ENCODE data around the gene RSPH9. TPM values are rescaled to one million over a fixed set of nuclear protein-coding genes. Genes with fewer than 3 reads are reported as not detected.
"Not testable (repeated sequence)": the region's sequence is repeated elsewhere in the genome, so short reads cannot be mapped to it uniquely, and the experiment has no call there.

Gene RSPH9
- total RNA-seq, 1 donor from 2014 or later, result 0.58 TPM

- DNase-seq (ENCODE audit: low spot score), result peak; percentile 99
Measured at GRCh38 chr6:43629104-43629504, 15.7 kb upstream of the RSPH9 start, which contains the start of gene GTPBP2. TSS of gene GTPBP2 (minus strand) at chr6:43629264. CDS start at chr6:43629162, 102 bp downstream.

- DNase-seq (ENCODE audit: low spot score), result peak; percentile 94
Measured at GRCh38 chr6:43629505-43630300, 15.1 kb upstream of the RSPH9 start.

GRCh38 chr6:43630980-43631619, 13.7 kb upstream of the RSPH9 start:
- no peak for DNase-seq (ENCODE audit: low spot score)

DNA sequence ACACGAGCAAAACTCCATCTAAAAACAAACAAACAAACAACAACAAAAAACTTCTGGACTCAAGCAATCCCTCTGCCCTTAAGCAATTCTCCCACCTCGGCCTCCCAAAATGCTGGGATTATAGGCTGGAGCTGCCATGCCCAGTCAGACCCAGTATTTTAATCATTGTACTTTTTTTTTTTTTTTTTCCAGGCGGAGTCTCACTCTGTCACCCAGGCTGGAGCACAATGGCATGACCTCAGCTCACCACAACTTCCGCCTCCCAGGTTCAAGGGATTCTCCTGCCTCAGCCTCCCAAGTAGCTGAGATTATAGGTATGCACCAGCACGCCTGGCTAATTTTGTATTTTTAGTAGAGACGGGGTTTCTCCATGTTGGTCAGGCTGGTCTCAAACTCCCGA, 11.8 kb upstream of the RSPH9 start:
- not testable (repeated sequence) for DNase-seq (ENCODE audit: low spot score)

DNA sequence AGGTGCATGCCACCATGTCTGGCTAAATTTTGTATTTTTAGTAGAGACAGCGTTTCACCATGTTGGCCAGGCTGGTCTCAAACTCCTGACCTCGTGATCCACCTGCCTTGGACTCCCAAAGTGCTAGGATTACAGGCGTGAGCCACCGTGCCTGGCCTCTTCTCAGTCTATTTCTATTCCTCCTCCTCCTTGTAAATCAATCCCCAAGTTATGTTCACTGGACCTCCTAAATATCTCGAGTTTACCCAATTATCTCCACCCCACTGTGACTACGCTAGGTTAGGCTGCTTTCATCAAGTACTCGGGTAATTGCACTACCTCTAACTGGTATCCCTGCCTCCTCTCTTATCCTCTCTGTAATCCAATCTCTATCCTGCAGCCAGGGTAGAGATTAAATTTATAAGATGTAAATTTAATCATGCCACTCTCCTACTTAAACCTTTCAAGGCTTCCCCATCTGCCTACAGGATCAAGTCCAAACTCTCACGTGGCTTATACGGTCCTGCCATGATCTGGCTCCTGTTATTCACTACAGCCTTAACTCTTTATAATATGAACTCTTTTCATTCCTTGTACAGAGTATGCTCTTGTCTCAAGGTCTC, 10.0 kb upstream of the RSPH9 start:
- no peak for DNase-seq (ENCODE audit: low spot score)

- DNase-seq (ENCODE audit: low spot score), result peak; percentile 83
Measured at GRCh38 chr6:43635387-43636307, 9.2 kb upstream of the RSPH9 start, which contains the start of gene MAD2L1BP. TSS of gene MAD2L1BP (plus strand) at chr6:43635840. CDS start at chr6:43635876, 36 bp downstream.

DNA sequence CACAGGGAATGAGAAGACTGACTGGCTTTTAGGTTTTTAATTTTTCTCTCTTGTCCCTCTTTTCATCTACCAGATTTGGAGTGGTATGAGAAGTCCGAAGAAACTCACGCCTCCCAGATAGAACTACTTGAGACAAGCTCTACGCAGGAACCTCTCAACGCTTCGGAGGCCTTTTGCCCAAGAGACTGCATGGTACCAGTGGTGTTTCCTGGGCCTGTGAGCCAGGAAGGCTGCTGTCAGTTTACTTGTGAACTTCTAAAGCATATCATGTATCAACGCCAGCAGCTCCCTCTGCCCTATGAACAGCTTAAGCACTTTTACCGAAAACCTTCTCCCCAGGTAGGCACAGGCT, 8.6 kb upstream of the RSPH9 start:
- no peak for DNase-seq (ENCODE audit: low spot score)

DNA sequence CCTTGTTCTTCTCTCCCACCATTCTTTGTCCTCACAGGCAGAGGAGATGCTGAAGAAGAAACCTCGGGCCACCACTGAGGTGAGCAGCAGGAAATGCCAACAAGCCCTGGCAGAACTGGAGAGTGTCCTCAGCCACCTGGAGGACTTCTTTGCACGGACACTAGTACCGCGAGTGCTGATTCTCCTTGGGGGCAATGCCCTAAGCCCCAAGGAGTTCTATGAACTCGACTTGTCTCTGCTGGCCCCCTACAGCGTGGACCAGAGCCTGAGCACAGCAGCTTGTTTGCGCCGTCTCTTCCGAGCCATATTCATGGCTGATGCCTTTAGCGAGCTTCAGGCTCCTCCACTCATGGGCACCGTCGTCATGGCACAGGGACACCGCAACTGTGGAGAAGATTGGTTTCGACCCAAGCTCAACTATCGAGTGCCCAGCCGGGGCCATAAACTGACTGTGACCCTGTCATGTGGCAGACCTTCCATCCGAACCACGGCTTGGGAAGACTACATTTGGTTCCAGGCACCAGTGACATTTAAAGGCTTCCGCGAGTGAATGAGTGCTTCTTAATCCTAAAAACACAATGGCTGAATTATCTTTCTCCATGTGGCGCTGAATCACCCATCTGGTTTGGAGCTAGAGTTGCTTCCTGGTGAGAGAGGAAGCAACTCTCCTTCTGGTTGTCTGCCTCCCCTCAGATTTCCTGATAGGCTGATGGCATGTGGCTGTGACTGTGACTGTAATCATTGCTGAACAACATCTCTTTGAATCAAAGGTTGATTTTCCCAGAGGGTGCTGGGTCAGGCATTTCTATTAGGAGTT, 4.6 kb upstream of the RSPH9 start:
- DNase-seq (ENCODE audit: low spot score), result no peak

- DNase-seq (ENCODE audit: low spot score), result no peak
Measured at GRCh38 chr6:43645613-43645964, 753 bp downstream of the RSPH9 start.

DNA sequence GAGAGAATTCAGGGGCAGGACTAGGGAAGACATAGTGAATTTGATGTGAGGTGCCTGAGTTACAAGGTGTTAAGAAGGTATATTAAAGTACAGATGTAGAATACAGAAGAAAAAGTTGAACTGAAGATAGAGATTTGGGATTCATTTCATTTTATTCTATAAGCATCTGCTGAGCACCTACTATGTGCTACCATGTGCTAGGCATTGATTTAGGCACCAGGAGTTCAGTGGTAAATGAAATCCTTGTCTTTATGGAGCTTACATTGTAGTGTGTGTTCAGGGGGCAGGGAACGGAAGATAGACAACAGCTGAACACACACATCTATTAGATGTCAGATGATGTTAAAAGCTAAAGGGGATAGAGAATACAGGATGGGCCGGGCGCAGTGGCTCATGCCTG, 2.8 kb downstream of the RSPH9 start:
- no peak for DNase-seq (ENCODE audit: low spot score)

GRCh38 chr6:43648248-43648647, 3.4 kb downstream of the RSPH9 start:
- no peak for DNase-seq (ENCODE audit: low spot score)

GRCh38 chr6:43652822-43653221, 8.0 kb downstream of the RSPH9 start:
- not testable (repeated sequence) for DNase-seq (ENCODE audit: low spot score)

DNA sequence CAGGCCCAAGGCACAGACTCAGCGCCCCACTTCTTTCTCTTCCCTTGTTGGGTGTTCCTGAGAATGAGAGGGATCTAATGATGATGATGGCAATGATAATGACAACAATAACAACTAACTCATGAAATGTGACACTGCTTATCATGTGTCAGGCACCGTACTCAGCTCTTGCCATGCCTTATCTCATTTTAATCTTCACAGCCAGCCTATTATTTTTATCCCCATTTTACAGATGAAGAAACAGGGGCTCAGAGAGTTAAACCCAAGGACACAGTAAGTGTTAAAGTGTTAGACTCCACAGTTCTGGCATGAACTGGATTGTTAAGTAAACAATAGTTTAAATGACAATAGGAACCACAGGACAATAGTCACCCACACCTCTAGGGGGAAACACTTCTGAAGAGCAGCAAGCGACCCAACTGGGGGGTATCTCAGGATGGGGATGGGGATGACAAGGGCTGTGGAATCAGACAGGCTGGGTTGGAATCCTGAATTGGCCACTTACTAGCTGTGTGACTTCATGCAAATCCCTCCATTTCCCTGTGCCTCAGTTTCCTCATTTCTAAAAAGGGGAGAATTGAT, 12.5 kb downstream of the RSPH9 start:
- DNase-seq (ENCODE audit: low spot score), result no peak

- DNase-seq (ENCODE audit: low spot score), result no peak
Measured at GRCh38 chr6:43658161-43658560, 13.3 kb downstream of the RSPH9 start.

DNA sequence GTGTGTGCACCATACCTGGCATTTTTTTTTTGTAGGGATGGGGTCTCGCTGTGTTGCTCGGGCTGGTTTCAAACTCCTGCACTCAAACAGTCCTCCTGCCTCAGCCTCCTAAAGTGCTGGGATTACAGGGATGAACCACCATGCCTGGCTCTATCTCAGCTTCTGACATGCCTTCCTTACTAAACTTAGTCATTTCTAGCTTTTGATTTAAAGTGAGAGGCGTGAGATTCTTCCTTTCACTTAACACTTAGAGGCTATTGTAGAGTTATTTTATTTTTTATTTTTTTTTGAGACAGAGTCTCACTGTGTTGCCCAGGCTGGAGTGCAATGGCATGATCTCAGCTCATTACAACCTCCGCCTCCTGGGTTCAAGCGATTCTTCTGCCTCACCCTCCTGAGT, 18.1 kb downstream of the RSPH9 start:
- DNase-seq (ENCODE audit: low spot score), result not testable (repeated sequence)

DNA sequence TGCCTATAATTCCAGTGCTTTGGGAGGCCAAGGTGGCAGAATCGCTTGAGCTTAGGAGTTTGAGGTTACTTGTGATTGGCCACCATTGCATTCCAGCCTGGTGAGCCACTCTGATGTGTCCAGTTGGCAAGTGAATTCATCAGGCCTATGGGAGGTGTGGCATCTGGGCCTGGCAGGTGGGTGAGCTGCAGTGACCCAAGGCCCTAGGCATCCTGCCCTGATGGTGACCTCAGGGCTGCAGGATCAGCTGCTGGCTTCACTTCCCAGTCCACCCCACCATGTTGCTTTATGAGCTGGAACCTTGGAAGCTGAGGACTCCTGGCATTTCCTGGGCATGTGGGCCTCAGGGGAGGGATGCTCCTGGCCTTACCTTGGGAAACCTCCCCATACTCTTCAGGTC, 20.5 kb downstream of the RSPH9 start:
- DNase-seq (ENCODE audit: low spot score), result no peak

DNA sequence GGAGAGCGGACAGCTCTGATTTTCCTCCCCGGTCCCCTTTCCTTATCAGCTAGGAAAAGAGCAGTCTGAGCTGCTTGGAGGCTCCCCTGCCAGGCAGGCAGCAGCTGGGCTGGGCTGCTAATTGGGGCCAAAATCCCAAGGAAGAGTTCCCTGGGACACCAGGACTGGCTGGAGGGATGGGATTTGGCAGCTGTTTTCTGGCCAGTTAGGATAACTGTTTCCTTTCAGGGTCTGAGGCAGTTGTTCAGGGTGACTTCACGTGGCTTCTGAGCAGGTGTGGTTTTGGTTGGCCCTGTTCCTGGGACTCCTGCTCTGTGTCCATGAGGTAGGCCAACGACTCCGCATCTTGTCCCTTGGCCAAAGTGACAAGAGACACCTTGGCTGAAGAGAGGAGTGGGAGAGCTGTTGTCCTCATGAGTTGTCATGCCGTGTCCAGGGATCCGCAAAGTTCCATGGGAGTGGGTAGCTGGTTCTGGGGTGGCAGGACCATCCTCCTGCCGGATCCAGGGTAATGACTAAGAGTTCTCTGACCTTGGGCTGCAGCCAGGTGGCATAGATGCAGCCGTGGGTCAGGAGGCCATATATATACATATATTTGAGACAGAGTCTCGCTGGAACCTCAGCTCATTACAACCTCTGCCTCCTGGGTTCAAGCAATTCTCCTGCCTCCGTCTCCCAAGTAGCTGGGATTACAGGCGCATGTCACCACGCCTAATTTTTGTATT, 21.5 kb downstream of the RSPH9 start:
- no peak for DNase-seq (ENCODE audit: low spot score)

GRCh38 chr6:43667245-43668150, 22.7 kb downstream of the RSPH9 start:
- peak; percentile 91 for DNase-seq (ENCODE audit: low spot score)

Measured in mucosa of gallbladder (tissue), 1 donor.